ENCODE measurements around the gene CDH12. TPM values are rescaled to one million over a fixed set of nuclear protein-coding genes. Genes with fewer than 3 reads are reported as not detected.
"Not testable (repeated sequence)": the region's sequence is repeated elsewhere in the genome, so short reads cannot be mapped to it uniquely, and the experiment has no call there.

Gene CDH12
- polyA plus RNA-seq, 4 donors, result 6.5 to 9.8 (median 6.9) TPM

GRCh38 chr5:22058620-22059019, 794.5 kb downstream of the CDH12 start:
- no peak for DNase-seq (ENCODE audit: low read depth in 4 of 4, low spot score in 3 of 4)

GRCh38 chr5:22057012-22057411, 796.1 kb downstream of the CDH12 start:
- DNase-seq (ENCODE audit: low read depth in 4 of 4, low spot score in 3 of 4), result no peak

GRCh38 chr5:22056601-22057000, 796.5 kb downstream of the CDH12 start:
- DNase-seq (ENCODE audit: low read depth in 4 of 4, low spot score in 3 of 4), result no peak

GRCh38 chr5:22053195-22053594, 799.9 kb downstream of the CDH12 start:
- DNase-seq (ENCODE audit: low read depth in 4 of 4, low spot score in 3 of 4), result no peak

GRCh38 chr5:22051881-22052280, 801.3 kb downstream of the CDH12 start:
- no peak for DNase-seq (ENCODE audit: low read depth in 4 of 4, low spot score in 3 of 4)

GRCh38 chr5:22050931-22051330, 802.2 kb downstream of the CDH12 start:
- no peak for DNase-seq (ENCODE audit: low read depth in 4 of 4, low spot score in 3 of 4)

GRCh38 chr5:22044229-22044628, 808.9 kb downstream of the CDH12 start:
- DNase-seq (ENCODE audit: low read depth in 4 of 4, low spot score in 3 of 4), result no peak

- DNase-seq (ENCODE audit: low read depth in 4 of 4, low spot score in 3 of 4), result no peak
Measured at GRCh38 chr5:22036061-22036460, 817.1 kb downstream of the CDH12 start.

- no peak for DNase-seq (ENCODE audit: low read depth in 4 of 4, low spot score in 3 of 4)
Measured at GRCh38 chr5:22033066-22033465, 820.1 kb downstream of the CDH12 start.

- no peak for DNase-seq (ENCODE audit: low read depth in 4 of 4, low spot score in 3 of 4)
Measured at GRCh38 chr5:22023784-22024183, 829.4 kb downstream of the CDH12 start.

GRCh38 chr5:22012893-22013292, 840.3 kb downstream of the CDH12 start:
- not testable (repeated sequence) for DNase-seq (ENCODE audit: low read depth in 4 of 4, low spot score in 3 of 4)

GRCh38 chr5:22010808-22011207, 842.3 kb downstream of the CDH12 start:
- not testable (repeated sequence) for DNase-seq (ENCODE audit: low read depth in 4 of 4, low spot score in 3 of 4)

- DNase-seq (ENCODE audit: low read depth in 4 of 4, low spot score in 3 of 4), result not testable (repeated sequence)
Measured at GRCh38 chr5:22001097-22001496, 852.0 kb downstream of the CDH12 start.

GRCh38 chr5:21985799-21986198, 867.3 kb downstream of the CDH12 start:
- not testable (repeated sequence) for DNase-seq (ENCODE audit: low read depth in 4 of 4, low spot score in 3 of 4)

- DNase-seq (ENCODE audit: low read depth in 4 of 4, low spot score in 3 of 4), result not testable (repeated sequence)
Measured at GRCh38 chr5:21951571-21951970, 901.6 kb downstream of the CDH12 start.

GRCh38 chr5:21931116-21931515, 922.0 kb downstream of the CDH12 start:
- DNase-seq (ENCODE audit: low read depth in 4 of 4, low spot score in 3 of 4), result peak in 3 of 4 donors; percentile 18 to 28 (median 25)

GRCh38 chr5:21919414-21920022, 933.6 kb downstream of the CDH12 start:
- peak in 3 of 4 donors; percentile 25 to 37 (median 33) for DNase-seq (ENCODE audit: low read depth in 4 of 4, low spot score in 3 of 4)

- no peak for DNase-seq (ENCODE audit: low read depth in 4 of 4, low spot score in 3 of 4)
Measured at GRCh38 chr5:21918451-21918850, 934.7 kb downstream of the CDH12 start.

GRCh38 chr5:21910731-21911130, 942.4 kb downstream of the CDH12 start:
- DNase-seq (ENCODE audit: low read depth in 4 of 4, low spot score in 3 of 4), result no peak

- no peak for DNase-seq (ENCODE audit: low read depth in 4 of 4, low spot score in 3 of 4)
Measured at GRCh38 chr5:21895766-21896350, 957.3 kb downstream of the CDH12 start.

- no peak for DNase-seq (ENCODE audit: low read depth in 4 of 4, low spot score in 3 of 4)
Measured at GRCh38 chr5:21893161-21893560, 960.0 kb downstream of the CDH12 start.

GRCh38 chr5:21889581-21889980, 963.6 kb downstream of the CDH12 start:
- no peak for DNase-seq (ENCODE audit: low read depth in 4 of 4, low spot score in 3 of 4)
